ENCODE results near the gene TMEM150B. TPM values are rescaled to one million over a fixed set of nuclear protein-coding genes. Genes with fewer than 3 reads are reported as not detected.

TMEM150B gene
- total RNA-seq, 1 donor from 2014 or later = not detected

DNA sequence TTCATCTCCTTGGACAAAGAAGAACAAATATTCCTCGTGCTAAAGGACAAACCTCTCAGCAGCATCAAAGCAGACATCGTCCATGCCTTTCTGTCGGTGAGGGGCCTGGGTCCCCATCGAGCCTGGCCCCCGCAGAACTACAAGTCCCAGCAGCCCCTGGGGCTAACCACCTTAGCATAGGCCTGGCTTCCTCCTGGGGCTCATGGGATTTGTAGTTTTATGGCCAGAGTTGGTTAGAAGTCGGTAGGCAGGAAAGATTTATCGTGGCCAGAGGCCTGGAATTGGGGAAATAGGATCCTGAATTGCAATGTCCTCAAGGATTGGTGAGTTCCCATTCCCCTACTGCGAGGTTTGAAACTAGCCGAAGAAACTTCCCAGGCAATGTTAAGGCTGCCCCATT, 19.6 kb downstream of the TMEM150B start:
- H3K27me3 ChIP-seq = no peaks in the 10 kb centered on the region
- no peak overlapping the region for H3K27ac ChIP-seq
- H3K36me3 ChIP-seq = no peaks in the 10 kb centered on the region
- H3K9me3 ChIP-seq = no peaks in the 10 kb centered on the region
- no peak for DNase-seq (ENCODE audit: extremely low spot score in 2 of 2)
- H3K4me1 ChIP-seq = peaks cover 6% of the 10 kb centered on the region
- no peak overlapping the region for H3K4me3 ChIP-seq
- no peak for TF ChIP-seq POLR2A (IDR thresholded peaks at IDR 0.05)
- TF ChIP-seq POLR2AphosphoS5 (IDR thresholded peaks at IDR 0.05; ENCODE audit: insufficient read depth in 1 of 2, low read depth in 1 of 2) = no peak
- TF ChIP-seq, protein P1, sequence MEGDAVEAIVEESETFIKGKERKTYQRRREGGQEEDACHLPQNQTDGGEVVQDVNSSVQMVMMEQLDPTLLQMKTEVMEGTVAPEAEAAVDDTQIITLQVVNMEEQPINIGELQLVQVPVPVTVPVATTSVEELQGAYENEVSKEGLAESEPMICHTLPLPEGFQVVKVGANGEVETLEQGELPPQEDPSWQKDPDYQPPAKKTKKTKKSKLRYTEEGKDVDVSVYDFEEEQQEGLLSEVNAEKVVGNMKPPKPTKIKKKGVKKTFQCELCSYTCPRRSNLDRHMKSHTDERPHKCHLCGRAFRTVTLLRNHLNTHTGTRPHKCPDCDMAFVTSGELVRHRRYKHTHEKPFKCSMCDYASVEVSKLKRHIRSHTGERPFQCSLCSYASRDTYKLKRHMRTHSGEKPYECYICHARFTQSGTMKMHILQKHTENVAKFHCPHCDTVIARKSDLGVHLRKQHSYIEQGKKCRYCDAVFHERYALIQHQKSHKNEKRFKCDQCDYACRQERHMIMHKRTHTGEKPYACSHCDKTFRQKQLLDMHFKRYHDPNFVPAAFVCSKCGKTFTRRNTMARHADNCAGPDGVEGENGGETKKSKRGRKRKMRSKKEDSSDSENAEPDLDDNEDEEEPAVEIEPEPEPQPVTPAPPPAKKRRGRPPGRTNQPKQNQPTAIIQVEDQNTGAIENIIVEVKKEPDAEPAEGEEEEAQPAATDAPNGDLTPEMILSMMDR (IDR thresholded peaks at IDR 0.05) = no peak
- intact Hi-C loops (cut with DNase I) = loop anchor here (10.0 kb wide), 2 partner anchors 69 to 199 kb away; partner anchors contain the start of genes IL11 and TMEM190

DNA sequence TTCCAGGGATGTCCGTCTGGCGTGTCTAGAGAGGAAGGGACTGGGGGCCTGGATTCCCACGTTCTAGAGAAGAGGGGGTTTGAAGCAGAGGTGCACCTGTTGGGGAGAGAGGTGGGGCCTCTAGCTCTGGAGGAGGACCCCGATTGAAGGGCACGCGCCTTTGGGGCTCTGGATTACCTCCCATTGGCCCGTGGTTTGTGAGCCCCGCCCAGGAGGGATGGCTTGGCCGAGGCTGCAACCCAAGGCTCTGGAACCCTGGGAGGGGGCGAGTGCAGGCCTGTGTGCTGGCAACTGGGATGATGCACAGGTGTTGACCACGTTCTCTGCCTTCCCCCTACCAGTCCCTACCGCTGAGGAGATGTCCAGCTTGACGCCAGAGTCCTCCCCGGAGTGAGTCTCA, 20.2 kb downstream of the TMEM150B start:
- H3K4me1 ChIP-seq = peaks cover 6% of the 10 kb centered on the region
- H3K9me3 ChIP-seq = no peaks in the 10 kb centered on the region
- no peak overlapping the region for H3K4me3 ChIP-seq
- intact Hi-C loops (cut with DNase I) = loop anchor here (10.0 kb wide), 2 partner anchors 70 to 200 kb away; partner anchors contain the start of genes IL11 and TMEM190
- no peak overlapping the region for H3K27ac ChIP-seq
- H3K27me3 ChIP-seq = no peaks in the 10 kb centered on the region
- TF ChIP-seq POLR2AphosphoS5 (IDR thresholded peaks at IDR 0.05; ENCODE audit: insufficient read depth in 1 of 2, low read depth in 1 of 2) (no peak), POLR2A (IDR thresholded peaks at IDR 0.05) (no peak)
- TF ChIP-seq, protein P1 (IDR thresholded peaks at IDR 0.05) = no peak
- no peaks in the 10 kb centered on the region for H3K36me3 ChIP-seq
- no peak for DNase-seq (ENCODE audit: extremely low spot score in 2 of 2)

GRCh38 chr19:55304279-55304978, 20.7 kb downstream of the TMEM150B start:
- no peaks in the 10 kb centered on the region for H3K27me3 ChIP-seq
- H3K27ac ChIP-seq = no peak overlapping the region
- H3K36me3 ChIP-seq = no peaks in the 10 kb centered on the region
- DNase-seq (ENCODE audit: extremely low spot score in 2 of 2) = no peak
- H3K9me3 ChIP-seq = no peaks in the 10 kb centered on the region
- no peak overlapping the region for H3K4me3 ChIP-seq
- H3K4me1 ChIP-seq = peaks cover 6% of the 10 kb centered on the region
- intact Hi-C loops (cut with DNase I) = loop anchor here (10.0 kb wide), 2 partner anchors 70 to 200 kb away; partner anchors contain the start of genes IL11 and TMEM190
- TF ChIP-seq POLR2AphosphoS5 (IDR thresholded peaks at IDR 0.05; ENCODE audit: insufficient read depth in 1 of 2, low read depth in 1 of 2) (no peak), POLR2A (IDR thresholded peaks at IDR 0.05) (no peak)
- TF ChIP-seq, protein P1 (IDR thresholded peaks at IDR 0.05) = no peak

- TF ChIP-seq, protein P1 (IDR thresholded peaks at IDR 0.05) = no peak
- TF ChIP-seq POLR2AphosphoS5 (IDR thresholded peaks at IDR 0.05; ENCODE audit: insufficient read depth in 1 of 2, low read depth in 1 of 2) = no peak
- TF ChIP-seq POLR2A (IDR thresholded peaks at IDR 0.05) = no peak
- H3K9me3 ChIP-seq = no peaks in the 10 kb centered on the region
- H3K4me1 ChIP-seq = peaks cover 6% of the 10 kb centered on the region
- no peak overlapping the region for H3K27ac ChIP-seq
- no peaks in the 10 kb centered on the region for H3K27me3 ChIP-seq
- intact Hi-C loops (cut with DNase I) = loop anchor here (10.0 kb wide), 2 partner anchors 71 to 201 kb away; partner anchors contain the start of genes IL11 and TMEM190
- no peaks in the 10 kb centered on the region for H3K36me3 ChIP-seq
- no peak overlapping the region for H3K4me3 ChIP-seq
- DNase-seq (ENCODE audit: extremely low spot score in 2 of 2) = no peak
Observed at GRCh38 chr19:55303477-55303876, 21.7 kb downstream of the TMEM150B start.

- H3K36me3 ChIP-seq = no peaks in the 10 kb centered on the region
- no peak overlapping the region for H3K27ac ChIP-seq
- intact Hi-C loops (cut with DNase I) = loop anchor here (10.0 kb wide), 2 partner anchors 72 to 202 kb away; partner anchors contain the start of genes IL11 and TMEM190
- peak overlapping the region in 1 of 2 donors; percentile 5 for H3K4me3 ChIP-seq
- no peaks in the 10 kb centered on the region for H3K9me3 ChIP-seq
- peaks cover 6% of the 10 kb centered on the region for H3K4me1 ChIP-seq
- no peaks in the 10 kb centered on the region for H3K27me3 ChIP-seq
- no peak for TF ChIP-seq POLR2AphosphoS5 (IDR thresholded peaks at IDR 0.05; ENCODE audit: insufficient read depth in 1 of 2, low read depth in 1 of 2)
- TF ChIP-seq, protein P1 (IDR thresholded peaks at IDR 0.05) = no peak
- TF ChIP-seq POLR2A (IDR thresholded peaks at IDR 0.05) = no peak
- DNase-seq (ENCODE audit: extremely low spot score in 2 of 2) = no peak
Observed at GRCh38 chr19:55302318-55302703, 22.8 kb downstream of the TMEM150B start.
